Subcutaneous abdominal adipose tissue (tissue), 5 donors: ENCODE results near the gene SAMD3.

Experiments used
- H3K27ac ChIP-seq: one replicate; pipeline ENCODE4 v1.7.0; 2013; ENCODE audit warnings: low read depth, mild to moderate bottlenecking, inconsistent platforms, low read length, moderate library complexity
- H3K27me3 ChIP-seq, 5 donors: one replicate each; pipeline ENCODE4 v1.7.0; 2013; ENCODE audit warnings: low read length in 5 of 5, inconsistent platforms in 1 of 5; ENCODE audit not compliant: control insufficient read depth in 5 of 5, insufficient read depth in 4 of 5
- H3K36me3 ChIP-seq, 5 donors: one replicate each; pipeline ENCODE4 v1.7.0; 2013; ENCODE audit warnings: low read length in 5 of 5; ENCODE audit not compliant: control insufficient read depth in 5 of 5, insufficient read depth in 5 of 5
- H3K4me1 ChIP-seq, 5 donors: one replicate each; pipeline ENCODE4 v1.7.0; 2013; ENCODE audit warnings: low read length in 5 of 5, mild to moderate bottlenecking in 3 of 5, moderate library complexity in 1 of 5; ENCODE audit not compliant: control insufficient read depth in 5 of 5, insufficient read depth in 5 of 5
- H3K4me3 ChIP-seq, 5 donors: one replicate each; pipeline ENCODE4 v1.7.0; 2013; ENCODE audit warnings: low read length in 5 of 5, low read depth in 1 of 5
- H3K9ac ChIP-seq, 5 donors: one replicate each; pipeline ENCODE4 v1.7.0; 2013; ENCODE audit warnings: low read length in 5 of 5, mild to moderate bottlenecking in 4 of 5, moderate library complexity in 3 of 5
- H3K9me3 ChIP-seq, 5 donors: one replicate each; pipeline ENCODE4 v1.7.0; 2013; ENCODE audit warnings: low read length in 5 of 5; ENCODE audit not compliant: control insufficient read depth in 5 of 5
- donor health status: healthy.
- donor health status: healthy.
- donor health status: healthy.
- donor health status: healthy.
- donor health status: healthy.

Gene SAMD3

DNA sequence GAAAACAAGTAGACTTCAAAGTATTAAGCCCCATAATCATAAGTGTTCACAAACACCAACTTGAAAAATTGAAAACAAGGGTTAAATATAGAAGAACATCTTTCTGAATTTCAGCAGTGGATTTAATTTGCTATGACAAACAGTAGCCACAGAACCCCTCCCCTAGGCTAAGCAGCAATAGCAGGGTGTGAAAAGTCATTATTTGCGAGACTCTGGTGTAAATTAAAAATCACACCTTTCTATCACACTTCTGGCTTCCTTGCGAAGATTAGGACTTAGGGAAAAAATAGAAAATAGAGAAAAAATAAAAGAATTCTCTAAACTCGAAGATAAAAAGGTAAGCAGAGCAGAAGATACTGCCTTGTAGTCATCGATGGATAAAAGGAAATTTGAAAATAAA lies 6.1 kb downstream of the SAMD3 start:
- Histone ChIP-seq H3K9ac (no peak overlapping the region), H3K27ac (no peak overlapping the region), H3K9me3 (no peaks in the 10 kb centered on the region), H3K27me3 (peaks cover 0 to 5% (median 0%) of the 10 kb centered on the region in 5 donors), H3K36me3 (no peaks in the 10 kb centered on the region), H3K4me1 (peaks cover 0 to 3% (median 0%) of the 10 kb centered on the region in 5 donors), H3K4me3 (no peak overlapping the region)

DNA sequence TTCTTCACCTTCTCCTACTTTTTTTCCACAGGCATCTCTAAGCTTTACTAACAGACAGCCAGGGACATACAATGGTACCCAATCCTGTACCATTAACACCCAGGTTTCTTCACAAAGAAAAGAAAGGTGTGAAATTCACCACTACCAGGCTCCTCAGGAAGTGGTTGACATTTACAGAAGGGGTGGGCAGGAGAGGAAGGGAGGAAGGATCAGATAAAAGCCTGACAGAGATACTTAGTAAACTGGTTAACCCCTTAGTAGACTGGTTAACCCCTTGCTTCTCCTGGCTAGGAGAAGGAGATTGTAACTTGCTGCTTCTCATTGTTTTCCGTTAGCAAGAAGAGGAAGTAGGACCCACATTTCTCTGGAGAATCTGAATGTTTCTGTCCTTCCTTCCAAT lies 7.2 kb downstream of the SAMD3 start:
- H3K27me3 ChIP-seq = peaks cover 0 to 5% (median 0%) of the 10 kb centered on the region in 5 donors
- no peaks in the 10 kb centered on the region for H3K9me3 ChIP-seq
- no peak overlapping the region for H3K27ac ChIP-seq
- H3K4me1 ChIP-seq = peaks cover 0 to 3% (median 0%) of the 10 kb centered on the region in 5 donors
- H3K9ac ChIP-seq = no peak overlapping the region
- no peak overlapping the region for H3K4me3 ChIP-seq
- no peaks in the 10 kb centered on the region for H3K36me3 ChIP-seq

DNA sequence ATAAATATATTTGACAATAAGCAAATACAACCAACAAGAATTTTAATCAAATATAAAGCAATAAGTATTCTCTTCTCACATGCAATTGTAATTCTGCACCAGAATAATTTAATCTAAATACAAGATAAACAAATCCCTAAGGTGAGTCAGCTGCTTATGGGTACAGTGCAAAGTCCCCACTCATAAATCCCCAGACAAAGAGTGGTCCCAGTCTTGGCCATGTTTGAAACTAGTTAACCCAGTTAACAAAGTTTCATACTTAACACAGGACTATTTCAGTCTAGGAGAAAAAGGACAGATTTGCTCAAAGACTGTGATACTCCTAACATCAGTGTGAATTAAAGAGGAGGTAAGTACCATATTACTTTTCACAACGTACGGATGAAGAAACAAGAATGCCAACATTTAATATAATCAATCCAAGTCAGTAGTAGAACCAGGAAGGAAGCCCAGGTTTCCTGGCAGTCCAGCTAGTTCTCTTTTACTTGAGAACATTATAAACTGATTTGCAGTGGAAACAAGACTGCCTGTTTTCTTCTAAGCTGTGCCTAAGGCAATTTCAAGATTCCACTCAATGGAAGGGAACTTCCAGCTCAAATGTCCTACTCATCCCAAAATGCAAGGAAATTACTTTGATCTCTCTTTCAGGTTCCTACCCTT lies 10.4 kb downstream of the SAMD3 start:
- Histone ChIP-seq H3K27ac (no peak overlapping the region), H3K4me1 (no peaks in the 10 kb centered on the region), H3K36me3 (no peaks in the 10 kb centered on the region), H3K4me3 (no peak overlapping the region), H3K9ac (no peak overlapping the region), H3K9me3 (no peaks in the 10 kb centered on the region), H3K27me3 (no peaks in the 10 kb centered on the region)

DNA sequence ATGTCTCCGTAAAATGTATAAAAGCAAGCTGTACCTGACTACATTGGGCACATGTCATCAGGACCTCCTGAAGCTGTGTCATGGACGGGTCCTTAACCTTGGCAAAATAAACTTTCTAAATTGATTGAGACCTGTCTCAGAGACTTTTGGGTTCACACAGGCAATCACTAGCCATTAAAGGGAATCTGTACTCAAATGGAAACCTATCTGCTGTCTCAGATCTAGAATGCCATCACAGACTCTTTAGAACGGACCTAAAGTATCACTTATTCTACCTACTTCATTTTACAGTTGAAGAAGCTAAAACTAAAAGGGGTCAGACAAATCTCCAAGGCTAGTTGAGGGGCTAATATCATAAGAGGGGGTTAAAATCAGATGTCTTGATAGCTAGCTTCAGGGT lies 11.1 kb downstream of the SAMD3 start:
- Histone ChIP-seq H3K4me1 (no peaks in the 10 kb centered on the region), H3K4me3 (no peak overlapping the region), H3K27ac (no peak overlapping the region), H3K9me3 (no peaks in the 10 kb centered on the region), H3K9ac (no peak overlapping the region), H3K36me3 (no peaks in the 10 kb centered on the region), H3K27me3 (no peaks in the 10 kb centered on the region)

DNA sequence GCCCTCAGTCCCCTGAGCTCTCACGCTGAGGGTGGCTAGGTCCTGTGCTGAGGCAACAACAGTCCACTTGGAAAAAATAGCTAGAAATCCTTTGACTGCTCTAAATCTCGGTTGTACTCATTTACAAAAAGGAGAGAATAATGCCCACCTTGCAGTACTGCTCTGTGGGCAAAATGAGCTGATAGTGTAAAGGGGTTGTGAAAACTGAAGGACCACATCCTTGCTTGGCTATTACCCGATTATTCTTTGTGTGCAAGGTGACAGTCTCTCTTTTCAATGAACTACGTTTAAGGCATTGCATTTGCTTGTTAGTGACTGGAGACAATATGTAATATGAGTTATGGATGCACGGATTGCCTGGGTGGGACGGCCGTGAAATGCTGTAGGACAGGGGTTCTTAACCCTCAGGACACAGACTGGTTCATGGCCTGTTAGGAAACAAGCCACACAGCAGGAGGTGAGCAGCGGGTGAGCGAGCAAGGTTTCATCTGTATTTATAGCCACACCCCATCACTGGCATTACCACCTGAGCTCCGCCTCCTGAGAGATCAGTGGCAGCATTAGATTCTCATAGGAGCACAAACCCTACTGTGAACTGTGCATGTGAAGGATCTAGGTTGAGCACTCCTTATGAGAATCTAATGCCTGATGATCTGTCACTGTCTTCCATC lies 14.6 kb downstream of the SAMD3 start:
- no peaks in the 10 kb centered on the region for H3K27me3 ChIP-seq
- no peak overlapping the region for H3K27ac ChIP-seq
- H3K4me3 ChIP-seq = no peak overlapping the region
- no peaks in the 10 kb centered on the region for H3K36me3 ChIP-seq
- H3K9me3 ChIP-seq = no peaks in the 10 kb centered on the region
- no peaks in the 10 kb centered on the region for H3K4me1 ChIP-seq
- no peak overlapping the region for H3K9ac ChIP-seq

DNA sequence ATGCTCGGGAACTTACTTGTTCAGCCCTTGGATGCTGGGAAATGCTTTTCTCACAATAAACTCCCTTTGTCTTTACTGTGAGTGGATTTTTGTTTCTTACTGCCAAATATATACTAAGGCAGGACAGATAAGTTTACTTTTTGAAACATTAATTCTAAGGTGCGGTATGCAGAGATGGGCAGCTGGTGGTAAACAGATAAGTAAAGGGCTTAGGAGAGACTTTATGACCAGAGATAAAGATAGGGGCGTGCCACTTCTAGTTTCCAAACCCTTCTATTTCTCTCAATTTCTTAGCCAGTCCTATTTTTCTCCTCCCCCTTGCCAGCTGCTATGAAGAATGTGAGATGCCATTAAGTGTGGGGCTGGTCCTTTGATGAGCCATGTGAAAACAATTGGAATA lies 16.3 kb downstream of the SAMD3 start:
- Histone ChIP-seq H3K9me3 (no peaks in the 10 kb centered on the region), H3K27me3 (no peaks in the 10 kb centered on the region), H3K36me3 (no peaks in the 10 kb centered on the region), H3K9ac (no peak overlapping the region), H3K4me1 (no peaks in the 10 kb centered on the region), H3K27ac (no peak overlapping the region), H3K4me3 (no peak overlapping the region)

DNA sequence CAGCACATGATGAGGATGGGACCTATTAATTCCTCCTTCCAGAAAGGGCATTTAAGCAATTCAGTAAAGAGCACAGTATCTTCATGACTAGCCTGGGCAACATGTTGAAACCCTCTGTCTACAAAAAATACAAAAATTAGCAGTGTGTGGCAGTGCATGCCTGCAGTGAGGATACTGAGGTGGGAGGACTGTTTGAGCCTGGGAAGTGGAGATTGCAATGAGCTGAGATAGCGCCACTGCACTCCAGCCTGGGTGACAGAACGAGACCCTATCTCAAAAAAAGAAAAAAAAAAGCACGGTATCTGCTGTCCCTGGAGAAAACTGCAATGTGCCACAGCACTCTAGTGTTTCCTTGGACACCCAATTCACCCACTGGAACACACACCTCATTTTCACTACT lies 18.4 kb downstream of the SAMD3 start:
- Histone ChIP-seq H3K36me3 (no peaks in the 10 kb centered on the region), H3K27ac (no peak overlapping the region), H3K27me3 (no peaks in the 10 kb centered on the region)

DNA sequence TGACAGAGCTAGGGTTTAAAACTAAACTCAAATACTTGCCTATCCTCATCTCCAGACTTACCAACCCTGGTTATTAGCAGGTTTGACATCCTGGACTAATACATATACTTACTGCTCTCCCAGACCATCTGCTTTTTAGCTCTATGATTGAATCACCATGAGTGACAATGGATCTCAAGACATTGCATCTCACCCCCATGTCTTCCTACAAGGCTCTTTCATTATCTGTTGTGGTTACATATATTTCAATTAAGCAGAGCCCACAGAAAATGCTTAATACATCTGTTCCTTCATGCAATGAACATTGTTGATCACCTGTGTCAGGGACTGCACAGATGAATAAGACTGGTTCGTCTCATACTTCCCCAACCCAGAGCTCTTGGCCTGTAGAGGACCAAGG lies 19.4 kb downstream of the SAMD3 start:
- Histone ChIP-seq H3K9me3 (peaks cover 0 to 5% (median 0%) of the 10 kb centered on the region in 5 donors), H3K36me3 (no peaks in the 10 kb centered on the region), H3K4me3 (no peak overlapping the region), H3K9ac (no peak overlapping the region), H3K4me1 (no peaks in the 10 kb centered on the region), H3K27ac (no peak overlapping the region), H3K27me3 (no peaks in the 10 kb centered on the region)

More for the DNA sequence above, 18.4 kb downstream of the SAMD3 start:
- H3K4me3 ChIP-seq = no peak overlapping the region
- peaks cover 0 to 5% (median 0%) of the 10 kb centered on the region in 5 donors for H3K9me3 ChIP-seq
- no peak overlapping the region for H3K9ac ChIP-seq
- no peaks in the 10 kb centered on the region for H3K4me1 ChIP-seq

DNA sequence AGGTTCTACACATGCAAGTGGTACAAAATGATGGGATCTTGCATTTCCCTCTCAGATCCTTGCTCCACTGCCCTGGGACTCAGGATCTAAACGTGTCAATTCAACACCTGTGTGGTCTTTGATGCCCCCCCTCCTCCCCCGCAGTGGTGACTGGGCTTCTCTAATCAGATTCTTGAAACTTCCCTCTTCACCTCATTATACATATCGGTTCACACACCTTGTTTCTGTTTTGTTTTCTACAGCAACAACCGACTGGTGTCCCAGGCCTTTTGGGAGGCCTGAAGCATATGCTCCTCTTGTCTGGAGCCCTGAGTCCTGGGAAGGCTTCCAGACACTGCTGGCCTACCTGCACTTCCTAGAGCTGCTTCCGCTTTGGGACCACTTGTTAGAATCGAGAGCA lies 20.0 kb downstream of the SAMD3 start:
- Histone ChIP-seq H3K4me3 (no peak overlapping the region), H3K27ac (no peak overlapping the region), H3K36me3 (no peaks in the 10 kb centered on the region), H3K9me3 (peaks cover 0 to 5% (median 0%) of the 10 kb centered on the region in 5 donors), H3K4me1 (no peaks in the 10 kb centered on the region), H3K9ac (no peak overlapping the region), H3K27me3 (no peaks in the 10 kb centered on the region)

DNA sequence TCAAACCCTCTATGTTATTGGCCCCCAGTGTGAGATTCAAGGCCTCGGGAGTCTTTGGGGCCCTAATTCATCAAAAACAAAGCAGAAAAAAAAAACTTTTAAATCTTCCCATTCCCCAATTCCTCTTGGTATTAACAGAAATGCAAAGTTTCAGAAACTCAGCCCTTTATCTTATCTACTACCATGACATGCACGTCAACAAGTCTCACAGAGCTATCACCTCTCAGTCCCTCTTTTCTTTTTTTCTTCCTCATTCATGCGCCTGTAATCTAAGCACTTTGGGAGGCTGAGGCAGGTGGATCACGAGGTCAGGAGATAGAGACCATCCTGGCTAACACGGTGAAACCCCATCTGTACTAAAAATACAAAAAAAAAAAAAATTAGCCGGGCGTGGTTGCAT lies 22.7 kb downstream of the SAMD3 start:
- Histone ChIP-seq H3K36me3 (no peaks in the 10 kb centered on the region), H3K27me3 (no peaks in the 10 kb centered on the region), H3K9me3 (peaks cover 0 to 5% (median 0%) of the 10 kb centered on the region in 5 donors), H3K4me1 (no peaks in the 10 kb centered on the region), H3K9ac (no peak overlapping the region), H3K27ac (no peak overlapping the region), H3K4me3 (no peak overlapping the region)
